ENCODE measurements around the gene NCKAP5.

NCKAP5 gene

DNA sequence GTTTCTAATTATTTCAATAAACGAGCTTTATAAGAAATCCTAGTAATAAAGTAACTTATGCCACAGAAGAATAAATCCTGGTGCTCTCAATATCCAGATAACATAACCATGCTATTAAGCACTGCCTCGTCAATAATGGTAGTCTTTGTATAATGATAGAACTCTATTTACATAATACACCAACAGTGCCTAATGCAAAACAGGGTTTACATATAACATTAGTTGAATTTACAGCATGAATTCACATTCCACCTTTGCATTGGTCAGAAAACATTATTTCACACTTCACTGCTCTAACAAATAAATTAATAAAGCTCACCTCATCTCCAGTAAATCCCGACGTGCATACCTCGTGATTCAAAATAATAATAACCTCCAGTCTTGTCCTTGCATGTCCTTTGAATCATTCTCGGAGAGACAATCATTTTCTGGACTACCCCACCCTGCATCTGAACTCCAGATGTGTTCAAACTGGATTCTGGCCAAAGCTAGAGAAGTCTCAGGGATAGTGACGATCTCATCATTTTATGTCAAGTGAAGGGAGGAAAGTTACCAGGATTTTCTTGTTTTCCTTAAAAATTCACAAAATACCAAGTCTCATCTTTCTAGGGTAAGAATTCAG lies 189.2 kb downstream of the NCKAP5 start:
- no peak overlapping the region for H3K4me3 ChIP-seq (ENCODE audit: low read depth, low read length)
- TF ChIP-seq, protein P1, sequence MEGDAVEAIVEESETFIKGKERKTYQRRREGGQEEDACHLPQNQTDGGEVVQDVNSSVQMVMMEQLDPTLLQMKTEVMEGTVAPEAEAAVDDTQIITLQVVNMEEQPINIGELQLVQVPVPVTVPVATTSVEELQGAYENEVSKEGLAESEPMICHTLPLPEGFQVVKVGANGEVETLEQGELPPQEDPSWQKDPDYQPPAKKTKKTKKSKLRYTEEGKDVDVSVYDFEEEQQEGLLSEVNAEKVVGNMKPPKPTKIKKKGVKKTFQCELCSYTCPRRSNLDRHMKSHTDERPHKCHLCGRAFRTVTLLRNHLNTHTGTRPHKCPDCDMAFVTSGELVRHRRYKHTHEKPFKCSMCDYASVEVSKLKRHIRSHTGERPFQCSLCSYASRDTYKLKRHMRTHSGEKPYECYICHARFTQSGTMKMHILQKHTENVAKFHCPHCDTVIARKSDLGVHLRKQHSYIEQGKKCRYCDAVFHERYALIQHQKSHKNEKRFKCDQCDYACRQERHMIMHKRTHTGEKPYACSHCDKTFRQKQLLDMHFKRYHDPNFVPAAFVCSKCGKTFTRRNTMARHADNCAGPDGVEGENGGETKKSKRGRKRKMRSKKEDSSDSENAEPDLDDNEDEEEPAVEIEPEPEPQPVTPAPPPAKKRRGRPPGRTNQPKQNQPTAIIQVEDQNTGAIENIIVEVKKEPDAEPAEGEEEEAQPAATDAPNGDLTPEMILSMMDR (IDR thresholded peaks at IDR 0.05; ENCODE audit: low read depth, low read length): no peak

DNA sequence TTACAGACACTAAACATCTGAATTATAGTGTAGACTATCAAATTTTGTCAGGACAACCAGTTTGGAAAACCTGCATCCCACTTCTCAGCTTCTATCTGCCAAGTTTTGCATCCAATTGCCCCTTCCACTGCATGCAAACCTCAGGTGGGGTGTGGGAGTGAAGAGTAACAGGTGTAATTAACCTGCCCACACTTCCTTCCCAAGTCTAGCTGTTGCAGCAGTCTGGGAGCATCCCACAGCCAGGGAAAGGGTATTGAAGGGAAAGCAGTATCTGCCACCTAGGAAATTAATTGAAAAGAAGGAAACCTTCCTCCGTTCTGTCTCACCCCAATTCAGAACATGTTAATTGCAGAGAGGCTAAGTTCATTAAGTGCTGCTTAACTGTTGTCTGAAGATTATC lies 189.9 kb downstream of the NCKAP5 start:
- H3K4me3 ChIP-seq (ENCODE audit: low read depth, low read length): no peak overlapping the region
- TF ChIP-seq, protein P1 (IDR thresholded peaks at IDR 0.05; ENCODE audit: low read depth, low read length): no peak

DNA sequence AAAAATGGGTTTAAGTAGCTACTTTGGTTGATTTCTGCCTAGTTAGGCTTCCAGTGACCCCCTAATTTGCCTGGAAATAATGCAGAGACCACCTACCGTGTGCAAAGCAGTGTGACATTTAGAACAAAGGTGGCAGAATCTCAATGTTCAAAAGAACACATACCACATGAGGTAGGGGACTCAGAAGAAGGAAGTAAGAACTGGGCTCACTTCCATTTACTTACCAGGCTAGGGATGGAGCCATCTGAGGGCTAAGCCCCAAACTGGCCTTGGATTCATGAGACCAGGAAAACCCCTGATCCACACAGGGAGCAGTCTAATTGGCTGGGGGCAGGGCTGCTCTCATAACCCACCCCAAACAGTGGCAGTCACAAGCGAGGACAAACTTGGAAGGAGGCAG lies 190.7 kb downstream of the NCKAP5 start:
- no peak overlapping the region for H3K4me3 ChIP-seq (ENCODE audit: low read depth, low read length)
- TF ChIP-seq, protein P1 (IDR thresholded peaks at IDR 0.05; ENCODE audit: low read depth, low read length): no peak

DNA sequence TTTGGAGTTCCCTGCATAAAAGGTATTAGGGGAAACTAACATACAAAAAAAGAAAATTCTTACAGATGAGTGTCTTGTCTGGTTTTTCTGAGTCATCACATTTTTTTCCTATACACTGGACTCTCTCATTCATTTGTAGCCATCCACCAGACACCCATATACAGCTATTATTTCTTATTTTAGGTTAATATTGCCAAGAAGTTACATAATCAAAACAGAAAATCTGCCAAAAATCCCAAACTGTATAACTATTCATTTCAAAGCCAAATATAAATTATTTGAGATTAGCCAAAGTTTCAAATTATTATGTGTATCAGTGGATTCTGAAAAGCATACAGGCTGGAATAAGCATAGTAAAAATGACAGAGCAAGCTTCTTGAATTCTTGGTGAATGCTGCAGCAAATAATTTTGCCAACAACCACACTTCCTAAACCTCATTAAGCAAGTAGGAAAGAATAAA lies 191.2 kb downstream of the NCKAP5 start:
- TF ChIP-seq, protein P1 (IDR thresholded peaks at IDR 0.05; ENCODE audit: low read depth, low read length): no peak
- H3K4me3 ChIP-seq (ENCODE audit: low read depth, low read length): no peak overlapping the region

DNA sequence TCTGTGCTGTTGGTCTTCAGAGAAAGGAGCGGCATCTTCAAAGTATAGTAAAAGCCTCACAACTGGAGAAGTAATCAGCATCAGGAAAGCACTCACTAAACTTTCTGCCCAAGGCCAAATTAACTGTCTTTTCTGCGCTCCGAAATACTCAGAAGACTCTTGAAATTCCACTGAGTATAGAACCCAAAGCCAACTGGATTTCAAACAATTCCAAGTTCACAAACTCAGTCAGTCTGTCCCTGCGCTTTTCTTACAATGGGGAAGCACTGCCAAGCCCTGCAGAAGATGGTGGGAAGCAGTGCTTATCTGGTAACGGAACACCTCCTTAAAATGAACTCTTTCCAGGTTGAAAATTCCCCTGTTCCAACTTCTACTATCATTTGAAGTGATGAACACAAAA lies 193.5 kb downstream of the NCKAP5 start:
- no peak overlapping the region for H3K4me3 ChIP-seq (ENCODE audit: low read depth, low read length)
- TF ChIP-seq, protein P1 (IDR thresholded peaks at IDR 0.05; ENCODE audit: low read depth, low read length): no peak

DNA sequence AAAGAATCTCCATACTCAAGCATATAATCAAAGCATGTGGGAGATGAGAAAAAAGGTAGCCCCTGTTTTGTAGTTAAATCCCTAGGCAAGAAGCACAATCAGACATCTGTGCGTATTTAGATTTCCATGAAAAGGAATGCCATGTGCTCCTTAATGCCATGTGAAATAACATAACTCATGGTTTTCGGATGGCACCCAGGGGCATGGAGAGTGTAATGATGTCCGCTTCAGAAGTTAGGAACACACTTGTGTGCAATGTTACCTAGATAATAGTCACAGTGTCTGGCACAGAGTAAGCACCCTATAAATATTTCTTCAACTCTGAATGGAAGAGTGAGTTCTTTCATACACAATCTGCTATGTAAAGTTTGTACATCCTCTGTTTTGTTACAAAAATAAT lies 197.0 kb downstream of the NCKAP5 start:
- H3K4me3 ChIP-seq (ENCODE audit: low read depth, low read length): no peak overlapping the region
- TF ChIP-seq, protein P1 (IDR thresholded peaks at IDR 0.05; ENCODE audit: low read depth, low read length): no peak

DNA sequence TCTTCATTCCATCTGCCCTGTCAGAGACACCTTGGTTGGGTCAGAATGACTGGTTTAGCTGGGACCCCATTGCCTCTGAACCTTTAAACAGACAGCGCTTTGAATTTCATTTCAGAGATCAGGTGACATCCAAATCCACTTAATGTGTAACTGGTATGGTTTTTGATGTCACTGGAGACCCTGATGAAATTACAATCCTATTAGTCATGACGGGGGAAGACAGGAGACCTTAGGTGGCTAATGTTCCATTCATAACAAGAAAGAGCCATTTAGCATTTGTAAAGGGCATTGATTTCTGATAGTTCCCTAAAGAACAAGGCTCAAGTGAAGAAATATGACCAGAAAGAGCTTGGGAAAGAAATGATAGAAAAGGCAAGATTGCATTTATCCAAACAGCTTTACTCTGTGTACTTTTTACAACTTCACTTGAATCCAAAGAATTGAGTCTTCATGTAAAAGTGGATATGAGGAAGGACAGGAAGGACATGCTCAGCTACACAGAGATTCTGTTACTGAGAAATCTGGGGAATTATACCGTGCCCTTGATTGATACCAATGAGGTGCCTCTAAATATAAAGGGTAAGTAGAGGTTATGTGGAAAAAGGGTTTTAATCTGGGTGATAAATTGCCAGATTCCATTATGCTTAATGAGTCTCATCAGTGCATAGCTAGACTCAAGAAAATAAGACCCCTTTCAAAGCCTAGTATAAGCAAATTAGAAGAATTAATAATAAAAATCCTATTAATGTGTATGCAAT lies 198.2 kb downstream of the NCKAP5 start:
- H3K4me3 ChIP-seq (ENCODE audit: low read depth, low read length): no peak overlapping the region
- TF ChIP-seq, protein P1 (IDR thresholded peaks at IDR 0.05; ENCODE audit: low read depth, low read length): no peak
